Subcutaneous abdominal adipose tissue (tissue), 5 donors: Measurements from ENCODE around the gene RNF152.

Experiments
- H3K27ac ChIP-seq: one replicate; pipeline ENCODE4 v1.7.0; 2013; ENCODE audit warnings: low read depth, mild to moderate bottlenecking, inconsistent platforms, low read length, moderate library complexity
- H3K27me3 ChIP-seq, 5 donors: one replicate each; pipeline ENCODE4 v1.7.0; 2013; ENCODE audit warnings: low read length in 5 of 5, inconsistent platforms in 1 of 5; ENCODE audit not compliant: control insufficient read depth in 5 of 5, insufficient read depth in 4 of 5
- H3K36me3 ChIP-seq, 5 donors: one replicate each; pipeline ENCODE4 v1.7.0; 2013; ENCODE audit warnings: low read length in 5 of 5; ENCODE audit not compliant: control insufficient read depth in 5 of 5, insufficient read depth in 5 of 5
- H3K4me1 ChIP-seq, 5 donors: one replicate each; pipeline ENCODE4 v1.7.0; 2013; ENCODE audit warnings: low read length in 5 of 5, mild to moderate bottlenecking in 3 of 5, moderate library complexity in 1 of 5; ENCODE audit not compliant: control insufficient read depth in 5 of 5, insufficient read depth in 5 of 5
- H3K4me3 ChIP-seq, 5 donors: one replicate each; pipeline ENCODE4 v1.7.0; 2013; ENCODE audit warnings: low read length in 5 of 5, low read depth in 1 of 5
- H3K9ac ChIP-seq, 5 donors: one replicate each; pipeline ENCODE4 v1.7.0; 2013; ENCODE audit warnings: low read length in 5 of 5, mild to moderate bottlenecking in 4 of 5, moderate library complexity in 3 of 5
- H3K9me3 ChIP-seq, 5 donors: one replicate each; pipeline ENCODE4 v1.7.0; 2013; ENCODE audit warnings: low read length in 5 of 5; ENCODE audit not compliant: control insufficient read depth in 5 of 5
- donor health status: healthy.
- donor health status: healthy.
- donor health status: healthy.
- donor health status: healthy.
- donor health status: healthy.

The RNF152 gene

GRCh38 chr18:61844726-61845125 is 48.1 kb downstream of the RNF152 start:
- Histone ChIP-seq H3K27ac (no peak overlapping the region), H3K27me3 (no peaks in the 10 kb centered on the region)

GRCh38 chr18:61842146-61842545 is 50.7 kb downstream of the RNF152 start:
- Histone ChIP-seq H3K27me3 (no peaks in the 10 kb centered on the region), H3K9ac (no peak overlapping the region), H3K36me3 (no peaks in the 10 kb centered on the region), H3K4me1 (peaks cover 3 to 22% (median 5%) of the 10 kb centered on the region in 5 donors), H3K9me3 (no peaks in the 10 kb centered on the region), H3K4me3 (no peak overlapping the region), H3K27ac (no peak overlapping the region)

More at GRCh38 chr18:61844726-61845125, 48.1 kb downstream of the RNF152 start:
- Histone ChIP-seq H3K9ac (no peak overlapping the region), H3K4me3 (no peak overlapping the region), H3K36me3 (no peaks in the 10 kb centered on the region), H3K4me1 (peaks cover 3 to 15% (median 5%) of the 10 kb centered on the region in 5 donors), H3K9me3 (no peaks in the 10 kb centered on the region)

DNA sequence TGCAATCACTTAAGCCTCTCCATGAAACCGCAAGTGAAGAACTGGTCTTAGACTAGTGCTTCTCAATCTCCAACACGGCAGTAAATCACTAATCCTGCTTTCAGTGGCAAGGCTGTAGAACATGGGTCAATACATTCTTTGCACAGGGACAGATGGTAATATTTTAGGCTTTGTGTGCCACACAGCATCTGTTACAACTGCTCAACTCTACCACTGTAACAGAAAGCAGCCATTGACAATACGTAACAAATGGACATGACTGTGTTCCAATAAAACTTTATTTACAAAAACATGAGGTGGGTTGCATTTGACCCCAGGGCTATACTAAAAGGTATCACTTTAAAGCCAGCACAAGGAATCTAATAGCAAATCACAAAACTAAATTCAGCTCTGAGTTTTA is 51.1 kb downstream of the RNF152 start:
- Histone ChIP-seq H3K36me3 (no peaks in the 10 kb centered on the region), H3K4me1 (peaks cover 3 to 22% (median 5%) of the 10 kb centered on the region in 5 donors), H3K27me3 (no peaks in the 10 kb centered on the region), H3K27ac (no peak overlapping the region), H3K4me3 (no peak overlapping the region), H3K9ac (no peak overlapping the region), H3K9me3 (no peaks in the 10 kb centered on the region)

DNA sequence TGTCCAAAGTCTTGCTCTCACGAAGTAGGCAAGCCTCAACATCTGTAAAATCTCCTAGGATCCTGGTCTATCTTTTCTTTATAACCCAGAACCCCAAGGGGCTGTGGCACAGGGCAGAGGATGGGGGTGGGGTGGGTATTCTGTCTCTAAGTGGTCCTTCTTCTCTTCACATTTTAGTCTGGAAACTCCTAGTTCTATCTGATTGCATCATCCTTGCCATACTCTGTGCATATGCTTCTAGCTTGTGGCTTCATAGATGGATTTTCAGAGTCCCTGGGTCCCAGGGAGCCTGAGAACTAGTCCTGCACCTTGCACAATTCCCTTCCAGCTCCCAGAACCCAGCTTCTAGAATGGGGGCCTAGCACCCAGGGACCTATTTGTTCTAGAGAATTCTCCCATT is 52.5 kb downstream of the RNF152 start:
- Histone ChIP-seq H3K27ac (no peak overlapping the region), H3K4me3 (no peak overlapping the region), H3K9me3 (peaks cover 0 to 3% (median 0%) of the 10 kb centered on the region in 5 donors), H3K27me3 (no peaks in the 10 kb centered on the region), H3K9ac (no peak overlapping the region), H3K36me3 (no peaks in the 10 kb centered on the region), H3K4me1 (peaks cover 3 to 22% (median 5%) of the 10 kb centered on the region in 5 donors)

DNA sequence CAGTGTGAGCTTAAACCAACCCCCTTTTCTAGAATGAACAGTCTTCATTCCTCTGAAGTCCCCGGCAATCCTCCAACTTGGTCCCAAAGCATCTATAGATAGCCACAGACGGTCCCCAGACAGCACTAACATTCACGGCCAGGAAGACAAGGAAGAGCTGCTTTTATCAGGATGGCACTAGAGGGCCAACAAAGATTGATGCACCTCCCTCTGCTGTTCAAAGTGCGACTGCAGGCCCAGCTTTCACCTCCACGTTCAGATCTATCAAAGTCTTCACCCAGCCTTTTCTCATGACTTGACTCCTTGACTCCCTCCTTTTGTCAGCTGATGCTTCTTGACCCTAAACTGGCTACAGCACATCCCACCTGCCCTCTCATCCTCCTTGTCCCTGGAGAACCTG is 54.3 kb downstream of the RNF152 start:
- Histone ChIP-seq H3K9me3 (peaks cover 0 to 3% (median 0%) of the 10 kb centered on the region in 5 donors), H3K9ac (no peak overlapping the region), H3K27me3 (no peaks in the 10 kb centered on the region), H3K4me1 (peaks cover 3 to 32% (median 5%) of the 10 kb centered on the region in 5 donors), H3K36me3 (no peaks in the 10 kb centered on the region), H3K4me3 (no peak overlapping the region), H3K27ac (no peak overlapping the region)

DNA sequence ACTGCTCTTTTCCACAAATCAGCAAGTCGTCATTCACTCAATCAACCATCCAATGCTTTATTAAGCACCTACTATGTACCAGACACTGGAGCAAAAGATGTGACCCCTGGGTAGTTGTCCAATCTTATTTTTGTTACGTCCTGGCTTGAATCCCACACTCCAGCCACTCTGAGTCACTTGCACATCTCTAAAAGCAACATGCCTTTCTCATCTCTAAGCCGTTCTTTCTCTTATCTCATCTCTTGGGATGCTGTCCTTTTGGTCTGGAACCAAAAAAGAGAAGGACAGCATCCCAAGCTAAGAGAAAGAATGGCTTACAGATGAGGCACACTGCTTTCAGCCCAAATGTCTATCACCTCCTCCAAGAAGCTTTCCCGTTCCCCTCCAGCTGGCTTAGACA is 58.8 kb downstream of the RNF152 start:
- H3K4me3 ChIP-seq = no peak overlapping the region
- H3K9me3 ChIP-seq = peaks cover 0 to 3% (median 0%) of the 10 kb centered on the region in 5 donors
- no peaks in the 10 kb centered on the region for H3K36me3 ChIP-seq
- no peak overlapping the region for H3K27ac ChIP-seq
- H3K4me1 ChIP-seq = peaks cover 0 to 33% (median 0%) of the 10 kb centered on the region in 5 donors
- H3K9ac ChIP-seq = no peak overlapping the region
- H3K27me3 ChIP-seq = no peaks in the 10 kb centered on the region

DNA sequence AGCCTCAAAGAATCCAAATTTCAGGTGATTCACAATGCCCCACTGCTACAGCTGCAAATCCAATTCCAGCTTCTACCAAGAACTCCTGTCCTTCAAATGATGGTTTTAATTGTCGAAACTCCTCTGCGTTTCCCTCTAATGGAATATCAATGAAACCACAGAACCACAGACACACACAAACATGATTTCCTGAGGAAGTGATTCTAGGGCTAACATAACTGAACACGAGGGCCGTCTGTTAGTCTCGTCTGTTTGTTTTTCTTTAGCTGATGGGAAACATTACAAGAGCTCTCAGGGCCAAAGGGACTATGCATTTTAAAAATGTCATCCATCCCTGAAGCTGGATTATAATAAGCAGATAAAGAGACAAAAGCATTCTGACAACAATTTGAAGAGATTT is 59.4 kb downstream of the RNF152 start:
- no peak overlapping the region for H3K27ac ChIP-seq
- H3K9ac ChIP-seq = no peak overlapping the region
- no peaks in the 10 kb centered on the region for H3K27me3 ChIP-seq
- H3K4me3 ChIP-seq = no peak overlapping the region
- H3K4me1 ChIP-seq = peaks cover 0 to 30% (median 0%) of the 10 kb centered on the region in 5 donors
- no peaks in the 10 kb centered on the region for H3K36me3 ChIP-seq
- H3K9me3 ChIP-seq = peaks cover 0 to 3% (median 0%) of the 10 kb centered on the region in 5 donors

DNA sequence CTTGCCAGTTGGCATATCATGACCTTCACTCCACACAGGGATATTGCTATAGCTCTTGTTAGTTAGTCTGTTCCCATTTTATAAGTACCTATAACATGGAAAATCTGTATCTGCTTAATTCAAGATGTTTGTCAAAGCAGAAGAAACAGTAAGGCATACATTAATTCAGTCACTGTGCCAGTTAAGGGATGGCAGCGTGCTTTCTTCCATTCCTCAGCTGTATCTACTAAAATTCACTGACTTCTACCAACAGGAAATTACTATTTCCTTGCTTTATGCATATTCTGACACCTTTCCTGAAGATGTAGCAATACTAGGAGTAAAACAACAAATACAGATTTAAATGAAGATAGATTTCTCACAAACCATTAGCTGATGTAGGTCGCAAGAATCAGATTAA is 59.9 kb downstream of the RNF152 start:
- no peak overlapping the region for H3K9ac ChIP-seq
- no peaks in the 10 kb centered on the region for H3K36me3 ChIP-seq
- H3K9me3 ChIP-seq = peaks cover 0 to 3% (median 0%) of the 10 kb centered on the region in 5 donors
- no peak overlapping the region for H3K27ac ChIP-seq
- no peak overlapping the region for H3K4me3 ChIP-seq
- peaks cover 0 to 30% (median 0%) of the 10 kb centered on the region in 5 donors for H3K4me1 ChIP-seq
- no peaks in the 10 kb centered on the region for H3K27me3 ChIP-seq

GRCh38 chr18:61831071-61831470 is 61.7 kb downstream of the RNF152 start:
- no peak overlapping the region for H3K4me3 ChIP-seq
- no peak overlapping the region for H3K27ac ChIP-seq

DNA sequence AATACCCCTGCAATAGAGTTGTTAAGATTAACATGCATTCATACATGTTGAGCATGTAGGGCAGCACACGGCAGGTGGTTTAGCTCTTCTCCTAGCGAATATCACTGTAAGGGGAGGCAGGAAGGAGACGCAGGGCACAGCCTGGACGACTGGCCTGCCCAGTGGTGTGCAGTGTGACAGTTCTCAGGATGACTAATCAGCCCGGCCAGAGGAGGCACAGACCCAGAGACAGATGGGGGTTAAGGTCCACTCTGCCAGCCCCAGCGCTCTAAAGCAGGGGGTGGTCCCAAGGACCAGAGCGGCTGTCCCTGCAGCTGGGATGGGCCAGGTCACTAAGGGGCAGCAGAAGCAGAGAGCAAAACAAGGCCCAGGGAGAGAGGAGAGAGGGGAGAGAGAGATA is 63.7 kb downstream of the RNF152 start:
- Histone ChIP-seq H3K9me3 (no peaks in the 10 kb centered on the region), H3K27me3 (no peaks in the 10 kb centered on the region), H3K4me1 (peaks cover 0 to 22% (median 0%) of the 10 kb centered on the region in 5 donors), H3K36me3 (no peaks in the 10 kb centered on the region), H3K4me3 (no peak overlapping the region), H3K9ac (no peak overlapping the region), H3K27ac (no peak overlapping the region)

More at GRCh38 chr18:61831071-61831470, 61.7 kb downstream of the RNF152 start:
- H3K9me3 ChIP-seq = peaks cover 0 to 3% (median 0%) of the 10 kb centered on the region in 5 donors
- peaks cover 0 to 25% (median 0%) of the 10 kb centered on the region in 5 donors for H3K4me1 ChIP-seq
- H3K27me3 ChIP-seq = no peaks in the 10 kb centered on the region
- H3K9ac ChIP-seq = no peak overlapping the region
- H3K36me3 ChIP-seq = no peaks in the 10 kb centered on the region
